HL-60 (cell line): ENCODE results near the gene DHX16.

Source experiments
- GABPA ChIP-seq: IDR thresholded peaks from 2 replicates; pipeline ENCODE4 v1.6.1; 2012; ENCODE audit warnings: low read depth
- POLR2AphosphoS5 ChIP-seq: IDR thresholded peaks from 2 replicates; pipeline ENCODE4 v1.6.1; 2012; ENCODE audit warnings: low read depth
- TF ChIP-seq, protein P1 (sequence below): IDR thresholded peaks from one replicate; pipeline ENCODE4 v1.5.1; 2011; ENCODE audit warnings: low read length, control low read depth, inconsistent platforms; ENCODE audit not compliant: insufficient read depth
- TF ChIP-seq, protein P2 (sequence below): IDR thresholded peaks from 2 replicates; pipeline ENCODE4 v1.6.1; 2012; ENCODE audit warnings: low read depth; ENCODE audit not compliant: insufficient replicate concordance

DNA sequence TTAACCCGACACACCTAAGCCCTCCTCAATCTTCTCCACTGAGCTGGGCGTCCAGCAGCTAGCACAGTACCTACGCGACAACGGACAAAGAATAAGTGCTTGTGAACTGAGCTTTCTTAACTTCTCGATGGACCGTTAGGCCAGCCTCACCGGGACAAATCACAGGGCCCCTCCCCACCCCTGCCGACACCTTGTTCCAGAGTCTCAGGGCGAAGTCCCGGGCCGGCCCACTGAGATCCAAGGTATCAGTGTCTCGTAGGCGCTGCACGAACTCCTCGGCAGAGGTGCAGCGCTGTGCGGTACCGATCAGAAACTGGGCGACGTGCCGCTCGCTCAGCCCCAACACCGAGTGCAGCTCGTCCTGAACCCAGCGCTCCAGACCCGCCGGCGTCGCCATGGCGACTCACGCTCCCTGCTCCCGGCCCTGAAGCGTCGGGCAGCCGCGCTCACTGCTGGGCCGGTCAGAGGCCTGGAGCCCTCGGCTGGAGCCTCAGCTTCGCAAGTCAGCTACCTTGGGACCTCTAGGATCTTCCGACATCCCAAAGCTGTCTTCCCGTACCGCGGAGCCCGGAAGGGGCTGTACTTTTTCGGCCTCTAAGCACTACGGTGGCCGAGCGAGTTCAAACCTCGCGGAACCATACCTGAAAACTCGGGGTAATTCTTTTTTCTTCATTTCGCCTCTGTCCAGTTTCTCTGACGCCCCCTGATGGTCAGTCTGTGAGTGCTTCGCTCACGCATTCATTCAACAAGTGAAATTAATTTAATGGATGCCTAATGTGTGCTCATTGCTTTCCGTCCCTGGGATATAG is at the start of gene DHX16:
- TF ChIP-seq, protein P1, sequence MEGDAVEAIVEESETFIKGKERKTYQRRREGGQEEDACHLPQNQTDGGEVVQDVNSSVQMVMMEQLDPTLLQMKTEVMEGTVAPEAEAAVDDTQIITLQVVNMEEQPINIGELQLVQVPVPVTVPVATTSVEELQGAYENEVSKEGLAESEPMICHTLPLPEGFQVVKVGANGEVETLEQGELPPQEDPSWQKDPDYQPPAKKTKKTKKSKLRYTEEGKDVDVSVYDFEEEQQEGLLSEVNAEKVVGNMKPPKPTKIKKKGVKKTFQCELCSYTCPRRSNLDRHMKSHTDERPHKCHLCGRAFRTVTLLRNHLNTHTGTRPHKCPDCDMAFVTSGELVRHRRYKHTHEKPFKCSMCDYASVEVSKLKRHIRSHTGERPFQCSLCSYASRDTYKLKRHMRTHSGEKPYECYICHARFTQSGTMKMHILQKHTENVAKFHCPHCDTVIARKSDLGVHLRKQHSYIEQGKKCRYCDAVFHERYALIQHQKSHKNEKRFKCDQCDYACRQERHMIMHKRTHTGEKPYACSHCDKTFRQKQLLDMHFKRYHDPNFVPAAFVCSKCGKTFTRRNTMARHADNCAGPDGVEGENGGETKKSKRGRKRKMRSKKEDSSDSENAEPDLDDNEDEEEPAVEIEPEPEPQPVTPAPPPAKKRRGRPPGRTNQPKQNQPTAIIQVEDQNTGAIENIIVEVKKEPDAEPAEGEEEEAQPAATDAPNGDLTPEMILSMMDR: peak; percentile 81
- TF ChIP-seq POLR2AphosphoS5: no peak; the same call in 1 of the 2 replicates
- peak; percentile 47; the same call in 1 of the 2 replicates for TF ChIP-seq GABPA
- TF ChIP-seq, protein P2, sequence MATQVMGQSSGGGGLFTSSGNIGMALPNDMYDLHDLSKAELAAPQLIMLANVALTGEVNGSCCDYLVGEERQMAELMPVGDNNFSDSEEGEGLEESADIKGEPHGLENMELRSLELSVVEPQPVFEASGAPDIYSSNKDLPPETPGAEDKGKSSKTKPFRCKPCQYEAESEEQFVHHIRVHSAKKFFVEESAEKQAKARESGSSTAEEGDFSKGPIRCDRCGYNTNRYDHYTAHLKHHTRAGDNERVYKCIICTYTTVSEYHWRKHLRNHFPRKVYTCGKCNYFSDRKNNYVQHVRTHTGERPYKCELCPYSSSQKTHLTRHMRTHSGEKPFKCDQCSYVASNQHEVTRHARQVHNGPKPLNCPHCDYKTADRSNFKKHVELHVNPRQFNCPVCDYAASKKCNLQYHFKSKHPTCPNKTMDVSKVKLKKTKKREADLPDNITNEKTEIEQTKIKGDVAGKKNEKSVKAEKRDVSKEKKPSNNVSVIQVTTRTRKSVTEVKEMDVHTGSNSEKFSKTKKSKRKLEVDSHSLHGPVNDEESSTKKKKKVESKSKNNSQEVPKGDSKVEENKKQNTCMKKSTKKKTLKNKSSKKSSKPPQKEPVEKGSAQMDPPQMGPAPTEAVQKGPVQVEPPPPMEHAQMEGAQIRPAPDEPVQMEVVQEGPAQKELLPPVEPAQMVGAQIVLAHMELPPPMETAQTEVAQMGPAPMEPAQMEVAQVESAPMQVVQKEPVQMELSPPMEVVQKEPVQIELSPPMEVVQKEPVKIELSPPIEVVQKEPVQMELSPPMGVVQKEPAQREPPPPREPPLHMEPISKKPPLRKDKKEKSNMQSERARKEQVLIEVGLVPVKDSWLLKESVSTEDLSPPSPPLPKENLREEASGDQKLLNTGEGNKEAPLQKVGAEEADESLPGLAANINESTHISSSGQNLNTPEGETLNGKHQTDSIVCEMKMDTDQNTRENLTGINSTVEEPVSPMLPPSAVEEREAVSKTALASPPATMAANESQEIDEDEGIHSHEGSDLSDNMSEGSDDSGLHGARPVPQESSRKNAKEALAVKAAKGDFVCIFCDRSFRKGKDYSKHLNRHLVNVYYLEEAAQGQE: no peak
